ENCODE results near the gene ASXL1.
A peak's percentile ranks its signal among the peaks of the same experiment; 100 is the strongest.

ASXL1 gene

GRCh38 chr20:32363492-32363891 is 5.4 kb downstream of the ASXL1 start:
- Histone ChIP-seq H3K4ac (ENCODE audit: low read length) (no peak overlapping the region), H3K79me1 (ENCODE audit: low read depth, low read length) (peaks cover 8% of the 10 kb centered on the region), H3K23ac (ENCODE audit: low read depth, low read length, poor library complexity) (no peak overlapping the region), H3K4me1 (ENCODE audit: control insufficient read depth in 2 of 2, insufficient read depth in 1 of 2, low read depth in 1 of 2, low read length in 2 of 2) (peaks cover 7 to 19% of the 10 kb centered on the region in 2 donors), H3K18ac (ENCODE audit: low read length) (no peak overlapping the region), H3K36me3 (replicated peaks in 1 of 2; ENCODE audit: control insufficient read depth in 2 of 2, insufficient read depth in 2 of 2, low read length in 2 of 2) (peaks cover 0 to 39% of the 10 kb centered on the region in 2 donors), H2AFZ (ENCODE audit: low read length) (no peak overlapping the region), H3K9ac (ENCODE audit: low read depth, low read length, poor library complexity) (no peak overlapping the region), H2AK5ac (ENCODE audit: low read depth, low read length) (no peak overlapping the region), H2BK120ac (ENCODE audit: low read depth, low read length) (no peak overlapping the region), H4K91ac (ENCODE audit: low read depth, low read length, poor library complexity) (no peak overlapping the region), H3K14ac (ENCODE audit: low read length) (no peak overlapping the region), H3K4me3 (ENCODE audit: low read length in 2 of 2) (no peak overlapping the region), H3K4me2 (ENCODE audit: insufficient read depth, low read length, poor library complexity, severe bottlenecking) (no peak overlapping the region), H3K9me3 (replicated peaks in 1 of 2; ENCODE audit: control insufficient read depth in 2 of 2, insufficient read depth in 1 of 2, low read depth in 1 of 2, low read length in 2 of 2) (no peaks in the 10 kb centered on the region), H2BK15ac (ENCODE audit: low read length) (no peak overlapping the region), H2BK12ac (ENCODE audit: low read length) (no peak overlapping the region), H2BK5ac (ENCODE audit: low read length) (no peak overlapping the region), H3K27ac (replicated peaks; ENCODE audit: low read length) (no peak overlapping the region), H4K8ac (ENCODE audit: low read depth, low read length) (no peak overlapping the region), H3K27me3 (ENCODE audit: control insufficient read depth in 3 of 3, insufficient read depth in 3 of 3, low read depth in 1 of 3, low read length in 3 of 3) (no peaks in the 10 kb centered on the region)
- DNase-seq (ENCODE audit: low spot score), result no peak
- WGBS, 2 donors (ENCODE audit: extremely low coverage in 2 of 2, insufficient read length in 2 of 2, insufficient replicate concordance in 1 of 2), result no CpG with 5 or more reads among the region's 2 CpGs

- Histone ChIP-seq H3K4me3 (ENCODE audit: low read length in 2 of 2) (no peak overlapping the region), H4K91ac (ENCODE audit: low read depth, low read length, poor library complexity) (no peak overlapping the region), H3K27ac (replicated peaks; ENCODE audit: low read length) (no peak overlapping the region), H3K4ac (ENCODE audit: low read length) (no peak overlapping the region), H3K4me1 (ENCODE audit: control insufficient read depth in 2 of 2, insufficient read depth in 1 of 2, low read depth in 1 of 2, low read length in 2 of 2) (peaks cover 11 to 23% of the 10 kb centered on the region in 2 donors), H3K79me1 (ENCODE audit: low read depth, low read length) (peaks cover 8% of the 10 kb centered on the region), H2BK120ac (ENCODE audit: low read depth, low read length) (no peak overlapping the region), H3K9ac (ENCODE audit: low read depth, low read length, poor library complexity) (no peak overlapping the region), H2BK12ac (ENCODE audit: low read length) (no peak overlapping the region), H3K36me3 (replicated peaks in 1 of 2; ENCODE audit: control insufficient read depth in 2 of 2, insufficient read depth in 2 of 2, low read length in 2 of 2) (peaks cover 2 to 51% of the 10 kb centered on the region in 2 donors), H3K18ac (ENCODE audit: low read length) (no peak overlapping the region), H3K9me3 (replicated peaks in 1 of 2; ENCODE audit: control insufficient read depth in 2 of 2, insufficient read depth in 1 of 2, low read depth in 1 of 2, low read length in 2 of 2) (no peaks in the 10 kb centered on the region), H3K23ac (ENCODE audit: low read depth, low read length, poor library complexity) (no peak overlapping the region), H2BK15ac (ENCODE audit: low read length) (no peak overlapping the region), H2AFZ (ENCODE audit: low read length) (no peak overlapping the region), H4K8ac (ENCODE audit: low read depth, low read length) (no peak overlapping the region), H3K4me2 (ENCODE audit: insufficient read depth, low read length, poor library complexity, severe bottlenecking) (no peak overlapping the region), H2BK5ac (ENCODE audit: low read length) (no peak overlapping the region), H3K14ac (ENCODE audit: low read length) (no peak overlapping the region), H3K27me3 (ENCODE audit: control insufficient read depth in 3 of 3, insufficient read depth in 3 of 3, low read depth in 1 of 3, low read length in 3 of 3) (no peaks in the 10 kb centered on the region), H2AK5ac (ENCODE audit: low read depth, low read length) (no peak overlapping the region)
- no CpG with 5 or more reads among the region's 7 CpGs for WGBS, 2 donors (ENCODE audit: extremely low coverage in 2 of 2, insufficient read length in 2 of 2, insufficient replicate concordance in 1 of 2)
- DNase-seq (ENCODE audit: low spot score), result no peak
Measured at GRCh38 chr20:32364554-32365208, 6.5 kb downstream of the ASXL1 start.

GRCh38 chr20:32365564-32365963 is 7.4 kb downstream of the ASXL1 start:
- Histone ChIP-seq H3K18ac (ENCODE audit: low read length) (no peak overlapping the region), H3K14ac (ENCODE audit: low read length) (no peak overlapping the region), H2BK12ac (ENCODE audit: low read length) (no peak overlapping the region), H3K4me1 (ENCODE audit: control insufficient read depth in 2 of 2, insufficient read depth in 1 of 2, low read depth in 1 of 2, low read length in 2 of 2) (peaks cover 11 to 17% of the 10 kb centered on the region in 2 donors), H3K36me3 (replicated peaks in 1 of 2; ENCODE audit: control insufficient read depth in 2 of 2, insufficient read depth in 2 of 2, low read length in 2 of 2) (peaks cover 2 to 54% of the 10 kb centered on the region in 2 donors), H2AK5ac (ENCODE audit: low read depth, low read length) (no peak overlapping the region), H2BK120ac (ENCODE audit: low read depth, low read length) (no peak overlapping the region), H2AFZ (ENCODE audit: low read length) (no peak overlapping the region), H4K8ac (ENCODE audit: low read depth, low read length) (no peak overlapping the region), H3K79me1 (ENCODE audit: low read depth, low read length) (peaks cover 8% of the 10 kb centered on the region), H3K9me3 (replicated peaks in 1 of 2; ENCODE audit: control insufficient read depth in 2 of 2, insufficient read depth in 1 of 2, low read depth in 1 of 2, low read length in 2 of 2) (no peaks in the 10 kb centered on the region), H2BK15ac (ENCODE audit: low read length) (no peak overlapping the region), H3K27ac (replicated peaks; ENCODE audit: low read length) (no peak overlapping the region), H3K4me2 (ENCODE audit: insufficient read depth, low read length, poor library complexity, severe bottlenecking) (no peak overlapping the region), H3K27me3 (ENCODE audit: control insufficient read depth in 3 of 3, insufficient read depth in 3 of 3, low read depth in 1 of 3, low read length in 3 of 3) (no peaks in the 10 kb centered on the region), H3K9ac (ENCODE audit: low read depth, low read length, poor library complexity) (no peak overlapping the region), H2BK5ac (ENCODE audit: low read length) (no peak overlapping the region), H3K4me3 (ENCODE audit: low read length in 2 of 2) (no peak overlapping the region), H3K23ac (ENCODE audit: low read depth, low read length, poor library complexity) (no peak overlapping the region), H3K4ac (ENCODE audit: low read length) (no peak overlapping the region), H4K91ac (ENCODE audit: low read depth, low read length, poor library complexity) (no peak overlapping the region)
- no CpG with 5 or more reads among the region's 5 CpGs for WGBS, 2 donors (ENCODE audit: extremely low coverage in 2 of 2, insufficient read length in 2 of 2, insufficient replicate concordance in 1 of 2)
- no peak for DNase-seq (ENCODE audit: low spot score)

- H2BK120ac ChIP-seq (ENCODE audit: low read depth, low read length), result no peak overlapping the region
- H3K18ac ChIP-seq (ENCODE audit: low read length), result no peak overlapping the region
- H3K27me3 ChIP-seq (ENCODE audit: control insufficient read depth in 3 of 3, insufficient read depth in 3 of 3, low read depth in 1 of 3, low read length in 3 of 3), result no peaks in the 10 kb centered on the region
- H3K4me3 ChIP-seq (ENCODE audit: low read length in 2 of 2), result no peak overlapping the region
- H2AFZ ChIP-seq (ENCODE audit: low read length), result no peak overlapping the region
- H4K8ac ChIP-seq (ENCODE audit: low read depth, low read length), result no peak overlapping the region
- H3K36me3 ChIP-seq (replicated peaks in 1 of 2; ENCODE audit: control insufficient read depth in 2 of 2, insufficient read depth in 2 of 2, low read length in 2 of 2), result peaks cover 3 to 56% of the 10 kb centered on the region in 2 donors
- no peak for DNase-seq (ENCODE audit: low spot score)
- H4K91ac ChIP-seq (ENCODE audit: low read depth, low read length, poor library complexity), result no peak overlapping the region
- peaks cover 11 to 17% of the 10 kb centered on the region in 2 donors for H3K4me1 ChIP-seq (ENCODE audit: control insufficient read depth in 2 of 2, insufficient read depth in 1 of 2, low read depth in 1 of 2, low read length in 2 of 2)
- peaks cover 8% of the 10 kb centered on the region for H3K79me1 ChIP-seq (ENCODE audit: low read depth, low read length)
- no peak overlapping the region for H3K4ac ChIP-seq (ENCODE audit: low read length)
- no peak overlapping the region for H2AK5ac ChIP-seq (ENCODE audit: low read depth, low read length)
- no peak overlapping the region for H2BK12ac ChIP-seq (ENCODE audit: low read length)
- no peak overlapping the region for H2BK5ac ChIP-seq (ENCODE audit: low read length)
- WGBS, 2 donors (ENCODE audit: extremely low coverage in 2 of 2, insufficient read length in 2 of 2, insufficient replicate concordance in 1 of 2), result no CpG with 5 or more reads among the region's 2 CpGs
- no peak overlapping the region for H3K23ac ChIP-seq (ENCODE audit: low read depth, low read length, poor library complexity)
- H3K27ac ChIP-seq (replicated peaks; ENCODE audit: low read length), result peak overlapping the region; percentile 10
- H2BK15ac ChIP-seq (ENCODE audit: low read length), result no peak overlapping the region
- H3K9me3 ChIP-seq (replicated peaks in 1 of 2; ENCODE audit: control insufficient read depth in 2 of 2, insufficient read depth in 1 of 2, low read depth in 1 of 2, low read length in 2 of 2), result no peaks in the 10 kb centered on the region
- H3K14ac ChIP-seq (ENCODE audit: low read length), result no peak overlapping the region
- H3K9ac ChIP-seq (ENCODE audit: low read depth, low read length, poor library complexity), result no peak overlapping the region
- H3K4me2 ChIP-seq (ENCODE audit: insufficient read depth, low read length, poor library complexity, severe bottlenecking), result no peak overlapping the region
Measured at GRCh38 chr20:32366380-32366779, 8.2 kb downstream of the ASXL1 start.
